ENCODE measurements around the gene PAGE2.
"Not testable (repeated sequence)": the region's sequence is repeated elsewhere in the genome, so short reads cannot be mapped to it uniquely, and the experiment has no call there.

Gene PAGE2

DNA sequence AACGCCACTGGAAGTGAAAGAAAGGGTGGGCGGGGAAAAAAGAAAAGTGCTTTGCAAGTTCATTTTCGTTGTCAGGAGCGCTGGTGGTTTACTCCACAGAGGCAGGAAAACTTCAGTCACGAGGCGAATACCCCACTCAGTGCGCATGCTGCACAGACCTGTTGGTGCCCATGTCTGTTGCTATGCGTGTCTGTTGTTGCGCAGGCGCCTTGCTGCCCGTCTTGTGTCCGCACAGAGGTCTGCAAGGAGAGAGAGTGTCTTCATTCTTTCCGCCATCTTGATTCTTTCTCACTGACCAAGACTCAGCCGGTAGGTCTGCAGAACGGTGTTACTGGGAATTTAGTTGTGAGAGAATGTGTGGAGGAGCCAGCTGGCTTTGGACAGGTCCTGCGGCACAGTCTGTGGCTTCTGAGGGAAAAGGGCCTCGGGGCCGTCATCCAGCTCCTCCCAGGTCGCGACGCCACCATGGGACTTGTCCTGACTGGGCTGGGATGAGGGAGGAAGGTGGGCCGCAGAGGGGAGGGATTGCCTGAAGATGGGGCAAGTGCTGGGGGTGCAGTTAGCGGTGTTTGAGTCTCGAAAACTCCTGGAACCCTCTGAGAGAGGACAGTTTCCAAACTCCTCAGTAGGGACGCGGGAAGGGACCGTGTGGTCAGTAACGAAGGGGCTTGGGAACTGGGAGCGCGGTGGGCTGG, at the start of gene PAGE2:
Gene PAGE2 (plus strand): TSS at position 224 of the 695 bp plus-strand sequence. CDS start 1,003 bp downstream, outside the sequence.
- DNase-seq (ENCODE audit: low read depth, low spot score) = no peak

- no peak for DNase-seq (ENCODE audit: low read depth, low spot score)
Measured at GRCh38 chrX:55039471-55039870, 49.3 kb upstream of the PAGE2 start.

DNA sequence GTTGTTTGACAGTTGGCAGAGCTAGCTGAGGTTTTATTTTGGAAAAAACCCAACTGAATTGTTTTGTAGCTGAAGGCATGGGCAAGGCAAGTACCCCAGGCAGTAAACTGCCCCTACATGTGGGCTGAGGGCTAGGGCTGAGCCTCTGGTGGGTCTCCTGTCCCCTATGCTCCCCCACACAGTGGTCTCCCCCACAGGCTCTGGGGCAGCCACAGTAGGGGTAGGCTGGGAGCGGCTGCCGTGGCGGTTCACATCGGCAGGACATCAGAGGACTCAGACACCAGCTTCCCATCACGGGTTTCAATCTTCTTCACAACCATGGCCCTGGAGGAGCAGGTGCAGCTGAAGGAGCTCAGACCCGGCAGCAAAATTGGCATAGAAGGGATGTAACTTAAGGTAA, 47.3 kb upstream of the PAGE2 start:
- no peak for DNase-seq (ENCODE audit: low read depth, low spot score)

GRCh38 chrX:55050599-55050998, 38.2 kb upstream of the PAGE2 start:
- not testable (repeated sequence) for DNase-seq (ENCODE audit: low read depth, low spot score)

DNA sequence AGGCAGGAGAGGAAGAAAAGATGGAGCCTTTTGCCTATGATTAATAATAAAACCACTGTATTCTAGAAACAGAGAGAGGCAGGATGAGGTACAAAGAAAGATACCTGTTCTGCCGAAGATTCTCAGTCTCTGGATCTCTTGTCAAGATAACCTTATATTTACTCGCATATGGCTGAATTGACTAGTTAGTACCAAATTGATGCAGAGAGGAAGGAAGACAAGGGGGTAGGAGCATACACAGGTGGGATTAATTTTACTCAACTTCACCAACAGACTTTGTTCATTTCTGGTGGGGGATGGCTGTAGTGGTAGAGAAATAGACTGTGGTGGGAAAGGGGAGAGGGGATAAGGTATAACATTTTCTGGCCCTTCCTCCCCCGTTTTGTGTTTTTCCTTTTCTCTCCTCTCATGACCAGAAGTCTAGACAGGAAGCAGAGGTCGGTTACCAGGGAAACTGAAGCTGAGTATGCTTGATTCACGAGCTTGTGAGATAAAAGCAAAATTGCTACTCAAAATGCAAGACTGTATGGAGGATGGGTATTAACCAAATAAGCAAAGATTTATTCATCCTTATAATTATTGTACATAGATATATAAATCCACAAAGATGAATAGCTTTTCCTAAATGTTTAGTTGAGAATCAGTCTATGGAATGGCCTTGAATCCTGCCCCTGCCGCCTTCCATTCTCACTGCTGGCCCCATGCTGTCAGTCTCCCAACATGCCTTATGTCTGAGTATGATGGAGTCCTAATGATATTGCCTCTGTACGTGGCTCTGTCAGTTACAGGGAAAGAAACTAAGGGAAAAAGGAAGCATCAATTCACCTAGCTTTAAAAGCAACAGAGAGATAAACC, 31.8 kb upstream of the PAGE2 start:
- no peak for DNase-seq (ENCODE audit: low read depth, low spot score)

- DNase-seq (ENCODE audit: low read depth, low spot score) = no peak
Measured at GRCh38 chrX:55057675-55058249, 31.1 kb upstream of the PAGE2 start.

DNA sequence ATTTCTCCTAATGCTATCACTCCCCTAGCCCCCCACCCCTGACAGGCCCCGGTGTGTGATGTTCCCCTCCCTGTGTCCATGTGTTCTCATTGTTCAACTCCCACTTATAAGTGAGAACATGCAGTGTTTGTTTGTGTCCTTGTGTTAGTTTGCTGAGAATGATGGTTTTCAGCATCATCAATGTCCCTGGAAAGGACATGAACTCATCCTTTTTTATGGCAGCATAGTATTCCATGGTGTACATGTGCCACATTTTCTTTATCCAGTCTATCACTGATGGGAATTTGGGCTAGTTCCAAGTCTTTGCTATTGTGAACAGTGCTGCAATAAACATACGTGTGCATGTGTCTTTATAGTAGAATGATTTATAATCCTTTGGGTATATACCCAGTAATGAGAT, 21.6 kb upstream of the PAGE2 start:
- DNase-seq (ENCODE audit: low read depth, low spot score) = not testable (repeated sequence)

DNA sequence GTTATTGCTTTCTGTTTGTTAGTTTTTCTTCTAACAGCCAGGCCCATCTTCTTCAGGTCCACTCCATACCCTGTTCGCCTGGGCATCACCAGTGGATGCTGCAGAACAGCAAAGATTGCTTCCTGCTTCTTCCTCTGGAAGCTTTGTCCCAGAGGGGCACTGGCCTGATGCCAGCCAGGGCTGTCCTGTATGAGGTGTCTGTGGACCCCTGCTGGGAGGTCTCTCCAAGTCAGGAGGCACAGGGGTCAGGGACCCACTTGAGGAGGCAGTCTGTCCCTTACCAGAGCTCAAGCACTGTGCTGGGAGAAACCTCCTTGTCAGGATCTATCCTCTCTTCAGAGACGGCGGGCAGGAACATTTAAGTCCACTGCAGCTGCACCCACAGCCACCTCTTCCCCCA, 16.5 kb upstream of the PAGE2 start:
- DNase-seq (ENCODE audit: low read depth, low spot score) = no peak

GRCh38 chrX:55074851-55075467, 13.9 kb upstream of the PAGE2 start, which contains the start of gene PAGE2B:
PAGE2B (plus strand) TSS chrX:55075030; CDS start chrX:55076042, 1,012 bp downstream.
- no peak for DNase-seq (ENCODE audit: low read depth, low spot score)

GRCh38 chrX:55098691-55099090, 9.9 kb downstream of the PAGE2 start:
- DNase-seq (ENCODE audit: low read depth, low spot score) = no peak

GRCh38 chrX:55099162-55099561, 10.3 kb downstream of the PAGE2 start:
- no peak for DNase-seq (ENCODE audit: low read depth, low spot score)

GRCh38 chrX:55102754-55103153, 13.9 kb downstream of the PAGE2 start:
- no peak for DNase-seq (ENCODE audit: low read depth, low spot score)

DNA sequence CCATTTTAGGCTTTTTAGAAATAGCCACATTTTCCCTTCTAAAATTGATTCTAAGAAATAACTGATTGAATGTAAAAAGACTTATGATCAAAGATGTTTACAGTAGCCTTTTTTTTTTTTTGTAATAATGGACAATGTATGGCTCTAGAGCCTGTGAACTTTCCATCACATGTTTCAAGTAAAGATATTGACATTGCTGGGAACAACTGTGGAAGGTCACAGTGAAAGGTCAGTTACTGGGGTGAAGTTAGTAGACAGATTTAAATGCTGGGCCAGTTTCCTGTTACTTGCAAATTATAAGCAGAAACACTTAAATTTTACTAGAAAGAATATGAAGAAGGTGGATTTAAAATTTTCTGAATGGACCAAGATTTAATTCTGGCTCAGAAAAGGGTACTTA, 18.4 kb downstream of the PAGE2 start:
- DNase-seq (ENCODE audit: low read depth, low spot score) = no peak

DNA sequence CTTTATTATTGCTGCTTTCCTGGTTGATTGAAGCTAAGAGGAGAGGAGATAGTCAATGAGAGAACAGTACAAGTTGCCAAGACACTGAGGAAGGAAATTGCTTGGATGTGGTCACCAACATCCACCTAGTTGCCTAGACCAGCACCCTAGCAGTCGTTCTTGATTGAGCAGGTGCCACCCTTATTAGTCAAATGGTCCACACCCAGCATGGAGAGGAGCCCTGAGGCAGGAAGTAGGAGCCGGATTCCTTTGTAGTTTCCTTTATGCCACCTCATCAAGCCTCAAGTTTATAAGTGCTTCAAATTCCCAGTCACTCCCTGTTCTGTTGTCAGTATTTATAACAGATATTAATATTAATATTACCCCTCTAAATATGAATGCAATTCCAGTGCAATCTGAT, 19.1 kb downstream of the PAGE2 start:
- no peak for DNase-seq (ENCODE audit: low read depth, low spot score)

GRCh38 chrX:55109306-55109705, 20.5 kb downstream of the PAGE2 start:
- no peak for DNase-seq (ENCODE audit: low read depth, low spot score)

DNA sequence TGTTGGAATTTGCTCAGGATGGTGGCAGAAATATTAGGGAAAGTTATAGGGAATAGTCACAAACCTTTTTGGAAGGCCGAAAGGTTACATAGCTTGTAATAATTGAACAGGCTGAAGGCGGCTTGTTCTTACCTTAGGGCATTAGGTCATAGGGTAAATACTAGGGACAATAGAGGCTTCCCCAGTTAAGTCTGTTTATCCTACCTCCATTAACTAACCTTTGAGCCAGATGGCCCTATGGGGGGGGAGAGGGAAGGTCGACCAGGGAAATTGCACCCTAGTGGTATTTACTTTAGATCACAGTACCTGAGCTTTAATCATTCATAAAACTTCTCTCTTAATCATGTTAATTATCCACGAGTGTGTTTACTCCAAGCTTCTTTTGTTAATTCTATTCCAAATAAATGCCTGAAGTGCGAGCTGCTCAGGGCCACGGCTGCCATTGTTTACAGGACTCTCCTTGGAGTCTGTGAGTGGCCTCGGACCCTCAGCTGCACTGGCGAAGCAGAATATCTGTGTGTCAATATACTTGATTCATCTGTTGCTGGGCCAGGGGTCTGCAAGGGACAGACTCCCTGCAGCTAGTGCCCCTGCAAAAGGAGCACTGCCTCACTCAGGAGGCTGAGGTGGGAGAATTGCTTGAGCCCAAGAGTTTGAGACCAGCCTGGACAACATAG, 22.9 kb downstream of the PAGE2 start:
- DNase-seq (ENCODE audit: low read depth, low spot score) = no peak

GRCh38 chrX:55116589-55116988, 27.8 kb downstream of the PAGE2 start:
- not testable (repeated sequence) for DNase-seq (ENCODE audit: low read depth, low spot score)

- DNase-seq (ENCODE audit: low read depth, low spot score) = no peak
Measured at GRCh38 chrX:55118574-55118973, 29.8 kb downstream of the PAGE2 start.

DNA sequence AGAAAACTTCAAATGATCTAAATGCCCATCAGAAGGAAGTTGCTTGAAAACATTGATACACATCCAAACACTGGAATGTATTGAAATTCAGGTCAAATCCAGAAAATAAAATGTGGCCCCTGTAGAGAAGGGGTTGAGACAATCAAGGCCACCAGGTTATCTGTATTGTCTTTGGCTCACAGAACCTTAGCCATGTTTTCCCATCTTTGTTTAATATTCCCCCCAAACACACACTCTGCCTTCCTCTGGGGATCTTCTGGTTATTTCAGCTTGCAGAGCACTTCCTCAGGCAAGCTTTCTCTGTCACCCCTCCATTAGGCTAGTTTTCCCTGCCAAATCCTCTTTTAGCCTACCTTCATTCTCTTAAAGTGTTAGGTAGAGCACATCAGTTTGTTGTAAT, 30.5 kb downstream of the PAGE2 start:
- DNase-seq (ENCODE audit: low read depth, low spot score) = no peak

- DNase-seq (ENCODE audit: low read depth, low spot score) = no peak
Measured at GRCh38 chrX:55119712-55120111, 30.9 kb downstream of the PAGE2 start.

GRCh38 chrX:55120761-55121358, 32.0 kb downstream of the PAGE2 start:
- DNase-seq (ENCODE audit: low read depth, low spot score) = no peak

All from activated CD4-positive, CD25-positive, alpha-beta regulatory T cell treated with anti-CD3 and anti-CD28 coated beads, Interleukin-2, amount 50 U/mL, for 16 hours (primary cell).